IPS DF 6.9 (cell line): ENCODE data around the gene DTYMK.

Experiments
- DNase-seq: peaks from one replicate; pipeline ENCODE4 v3.0.0-alpha.2; 2013; ENCODE audit warnings: low read depth, low spot score
- H3K27ac ChIP-seq: one replicate; pipeline ENCODE4 v1.5.1; 2013; ENCODE audit warnings: low read length, control low read depth
- H3K27me3 ChIP-seq: 2 replicates; pipeline ENCODE4 v1.6.1; 2013; ENCODE audit warnings: mild to moderate bottlenecking, low read length; ENCODE audit not compliant: control insufficient read depth, insufficient read depth
- H3K36me3 ChIP-seq: 2 replicates; pipeline ENCODE4 v1.6.1; 2013; ENCODE audit warnings: low read length; ENCODE audit not compliant: control insufficient read depth, insufficient read depth
- H3K4me1 ChIP-seq: 2 replicates; pipeline ENCODE4 v1.6.1; 2013; ENCODE audit warnings: low read length; ENCODE audit not compliant: control insufficient read depth, insufficient read depth
- H3K4me3 ChIP-seq: 2 replicates; pipeline ENCODE4 v1.5.1; 2013; ENCODE audit warnings: mild to moderate bottlenecking, low read length
- H3K9me3 ChIP-seq: 2 replicates; pipeline ENCODE4 v1.6.1; 2013; ENCODE audit warnings: low read length, inconsistent platforms; ENCODE audit not compliant: control insufficient read depth, insufficient read depth
- WGBS: extraction: QIAGEN DNeasy Blood & Tissue Kit; methylation state at CpG from one replicate; pipeline ENCODE4 v1.1.7; 2013; ENCODE audit warnings: mixed read lengths, missing lambda C conversion rate; ENCODE audit not compliant: insufficient read length, insufficient coverage; 5-methylcytosine and 5-hydroxymethylcytosine counted together

DTYMK gene

DNA sequence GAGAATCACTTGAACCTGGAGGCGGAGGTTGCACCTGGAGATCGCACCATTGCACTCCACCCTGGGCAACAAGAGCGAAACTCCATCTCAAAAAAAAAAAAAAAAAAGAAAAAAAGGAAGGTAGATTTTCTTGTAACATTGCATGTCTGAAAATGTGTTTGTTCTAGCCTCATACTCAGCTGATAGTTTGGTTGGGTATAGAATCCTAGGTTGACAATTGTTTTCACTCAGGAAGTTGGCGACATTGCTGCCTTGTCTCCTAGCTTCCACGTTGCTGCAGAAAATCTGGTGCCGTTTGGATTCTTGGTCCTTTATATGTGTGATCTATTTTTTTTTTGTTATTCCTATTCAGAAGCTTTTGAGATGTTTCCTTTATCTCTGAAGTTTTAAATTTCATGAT is 19.9 kb upstream of the DTYMK start:
- Histone ChIP-seq H3K36me3 (peaks cover 24% of the 10 kb centered on the region), H3K27ac (no peak overlapping the region), H3K9me3 (no peaks in the 10 kb centered on the region), H3K27me3 (no peaks in the 10 kb centered on the region), H3K4me3 (no peak overlapping the region), H3K4me1 (no peaks in the 10 kb centered on the region; the same call in 1 of the 2 replicates)
- no CpG with 5 or more reads among the region's 6 CpGs for WGBS
- DNase-seq = no peak

DNA sequence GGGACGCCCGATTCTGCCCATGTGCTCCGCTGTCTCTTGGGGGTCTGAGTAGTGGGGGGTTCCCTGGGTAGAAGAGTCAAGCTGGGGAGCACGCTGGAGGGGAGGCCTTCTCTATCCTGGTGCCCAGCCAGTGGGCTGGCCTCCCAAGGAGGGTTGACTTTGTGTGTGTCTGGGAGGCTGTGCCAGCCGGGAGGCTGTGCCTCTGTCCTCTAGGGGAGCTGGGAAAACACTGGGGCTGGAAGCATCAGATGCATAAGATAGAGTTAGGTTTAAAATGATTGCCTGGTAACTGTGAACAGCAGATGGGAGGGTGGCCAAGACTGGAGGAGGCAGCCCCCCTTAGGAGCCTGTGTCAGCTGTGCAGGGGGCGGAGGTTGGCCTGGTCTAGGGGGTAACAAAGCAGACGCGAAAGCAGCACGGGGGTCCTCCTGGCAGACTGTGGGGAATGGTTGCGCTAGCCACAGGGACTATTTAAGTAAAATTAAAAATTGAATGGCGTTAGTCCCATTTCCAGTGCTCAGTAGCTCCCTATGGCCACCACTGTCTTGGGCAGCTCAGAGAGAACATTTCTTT is 16.5 kb upstream of the DTYMK start:
- peaks cover 11% of the 10 kb centered on the region; the same call in 1 of the 2 replicates for H3K36me3 ChIP-seq

GRCh38 chr2:241702155-241703031 is 15.8 kb upstream of the DTYMK start:
- no CpG with 5 or more reads among the region's 98 CpGs for WGBS
- peaks cover 5% of the 10 kb centered on the region; the same call in 1 of the 2 replicates for H3K36me3 ChIP-seq
- no peak for DNase-seq
- H3K9me3 ChIP-seq = no peaks in the 10 kb centered on the region
- H3K4me3 ChIP-seq = peak overlapping the region; percentile 90; the same call in 1 of the 2 replicates
- no peaks in the 10 kb centered on the region; the same call in 1 of the 2 replicates for H3K4me1 ChIP-seq
- no peaks in the 10 kb centered on the region for H3K27me3 ChIP-seq
- H3K27ac ChIP-seq = no peak overlapping the region

More for the DNA sequence above, 16.5 kb upstream of the DTYMK start:
- Histone ChIP-seq H3K4me1 (no peaks in the 10 kb centered on the region; the same call in 1 of the 2 replicates), H3K4me3 (peak overlapping the region; percentile 80; the same call in 1 of the 2 replicates), H3K27me3 (no peaks in the 10 kb centered on the region), H3K27ac (no peak overlapping the region), H3K9me3 (no peaks in the 10 kb centered on the region)
- WGBS = no CpG with 5 or more reads among the region's 11 CpGs
- DNase-seq = no peak

DNA sequence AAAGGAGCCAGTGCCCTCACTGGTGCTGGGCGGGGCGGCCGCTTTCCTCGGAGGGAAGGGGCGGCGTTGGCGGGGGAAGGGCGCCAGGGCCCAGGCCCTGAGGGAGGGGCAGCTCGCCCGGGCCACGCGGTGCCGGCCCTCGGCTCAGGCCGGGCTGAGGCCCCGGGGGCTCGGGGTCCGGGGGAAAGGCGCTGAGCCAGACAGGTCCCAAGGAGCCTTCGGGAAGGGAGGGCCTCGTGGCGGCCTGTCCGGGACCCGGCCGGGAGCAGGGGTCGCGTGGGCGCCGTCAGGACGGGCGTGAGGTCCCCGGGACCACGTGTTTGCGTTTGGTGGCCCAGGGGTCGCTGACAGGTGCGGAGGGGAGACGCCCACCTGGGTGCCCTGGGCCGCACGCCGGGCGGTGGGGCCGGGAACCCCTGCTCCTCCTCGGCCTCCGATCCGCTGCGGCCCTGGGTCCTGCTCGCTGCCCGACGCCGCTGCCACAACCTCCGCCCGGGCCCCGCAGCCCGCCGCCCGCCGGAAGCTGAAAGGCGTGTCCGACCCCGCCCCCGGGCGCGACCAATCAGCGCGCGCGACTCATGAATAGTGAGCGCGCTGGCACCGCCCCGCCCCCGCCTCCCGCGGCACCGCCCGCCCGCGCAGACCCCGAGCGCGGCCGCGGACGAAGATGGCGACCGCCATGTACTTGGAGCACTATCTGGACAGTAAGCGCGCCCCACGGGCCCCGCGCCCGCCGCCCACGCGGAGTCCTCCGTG is 15.0 kb upstream of the DTYMK start, which contains the start of gene ING5:
ING5 (plus strand) TSS at position 641 of the 756 bp plus-strand sequence; CDS start at position 668, 27 bp downstream.
- DNase-seq = no peak
- H3K4me1 ChIP-seq = no peaks in the 10 kb centered on the region; the same call in 1 of the 2 replicates
- H3K9me3 ChIP-seq = no peaks in the 10 kb centered on the region
- H3K27ac ChIP-seq = no peak within 1 kb of the TSS
- peak within 1 kb of the TSS; percentile 90 for H3K4me3 ChIP-seq
- 0 out of 2 replicates have a peak, but pooled peaks cover 4% of the 10 kb centered on the region for H3K36me3 ChIP-seq
- no peaks in the 10 kb centered on the region for H3K27me3 ChIP-seq
- no CpG with 5 or more reads among the region's 96 CpGs for WGBS

- Histone ChIP-seq H3K36me3 (0 out of 2 replicates have a peak, but pooled peaks cover 3% of the 10 kb centered on the region), H3K4me1 (no peaks in the 10 kb centered on the region; the same call in 1 of the 2 replicates), H3K27me3 (no peaks in the 10 kb centered on the region), H3K27ac (no peak overlapping the region), H3K9me3 (no peaks in the 10 kb centered on the region), H3K4me3 (peak overlapping the region; percentile 90; the same call in 1 of the 2 replicates)
- DNase-seq = no peak
- WGBS = no CpG with 5 or more reads among the region's 17 CpGs
These were observed 14.5 kb upstream of the DTYMK start for GRCh38 chr2:241701149-241701398.

GRCh38 chr2:241695651-241696050 is 9.0 kb upstream of the DTYMK start:
- DNase-seq = no peak
- no CpG with 5 or more reads among the region's 4 CpGs for WGBS
- Histone ChIP-seq H3K4me1 (no peaks in the 10 kb centered on the region), H3K4me3 (no peak overlapping the region), H3K36me3 (no peaks in the 10 kb centered on the region), H3K27ac (no peak overlapping the region), H3K9me3 (no peaks in the 10 kb centered on the region), H3K27me3 (no peaks in the 10 kb centered on the region)

DNA sequence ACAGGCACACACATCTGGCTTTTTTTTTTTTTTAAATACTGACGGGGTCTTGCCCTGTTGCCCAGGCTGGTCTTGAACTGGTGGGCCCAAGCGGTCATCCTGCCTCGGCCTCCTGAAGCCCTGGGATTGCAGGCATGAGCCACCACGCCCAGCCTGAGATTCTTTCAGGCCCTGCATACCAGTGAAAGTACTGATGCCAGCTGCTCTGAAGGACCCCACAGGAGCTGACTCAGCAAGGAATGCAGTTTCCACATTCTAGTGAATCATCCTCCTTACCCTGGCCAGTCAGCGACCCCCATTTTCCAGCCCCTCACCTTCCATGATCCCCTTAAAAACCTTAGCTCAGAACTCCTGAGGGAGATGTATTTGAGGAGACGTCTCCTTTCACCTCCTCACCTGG is 5.8 kb upstream of the DTYMK start:
- Histone ChIP-seq H3K9me3 (no peaks in the 10 kb centered on the region), H3K27ac (no peak overlapping the region), H3K27me3 (no peaks in the 10 kb centered on the region), H3K4me3 (no peak overlapping the region), H3K36me3 (peaks cover 3% of the 10 kb centered on the region; the same call in 1 of the 2 replicates), H3K4me1 (no peaks in the 10 kb centered on the region)
- WGBS = no CpG with 5 or more reads among the region's 6 CpGs
- DNase-seq = no peak

DNA sequence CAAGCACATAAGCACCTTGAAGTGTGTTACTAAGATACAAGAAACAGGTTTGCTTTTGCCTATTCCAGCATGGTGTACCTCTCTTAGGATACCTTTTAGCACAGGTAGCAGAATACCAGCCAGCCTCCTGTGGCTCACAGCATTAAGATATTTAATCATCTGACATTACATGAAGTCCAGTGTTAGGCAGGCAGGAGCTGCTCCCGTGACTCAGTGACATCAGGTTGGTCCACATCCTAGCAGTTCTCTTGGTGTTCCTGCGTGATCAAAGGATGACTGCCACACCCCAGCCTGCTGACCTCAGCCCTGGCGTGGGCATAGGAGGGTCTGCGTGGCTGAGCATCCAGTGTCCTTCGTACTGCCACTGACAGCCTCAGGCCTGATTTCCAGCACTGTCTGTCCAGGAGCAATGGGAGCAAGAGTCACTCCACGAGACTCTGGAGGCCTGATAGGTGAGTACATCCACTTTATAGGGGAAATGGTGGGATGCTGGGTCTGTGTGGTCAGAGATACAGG is 3.6 kb upstream of the DTYMK start:
- DNase-seq = no peak
- Histone ChIP-seq H3K36me3 (peaks cover 3% of the 10 kb centered on the region; the same call in 1 of the 2 replicates), H3K27me3 (no peaks in the 10 kb centered on the region), H3K4me3 (no peak overlapping the region), H3K9me3 (no peaks in the 10 kb centered on the region), H3K27ac (no peak overlapping the region), H3K4me1 (no peaks in the 10 kb centered on the region; the same call in 1 of the 2 replicates)
- WGBS = no CpG with 5 or more reads among the region's 6 CpGs

- H3K4me1 ChIP-seq = no peaks in the 10 kb centered on the region; the same call in 1 of the 2 replicates
- no CpG with 5 or more reads among the region's 10 CpGs for WGBS
- no peak overlapping the region for H3K27ac ChIP-seq
- H3K27me3 ChIP-seq = no peaks in the 10 kb centered on the region
- H3K9me3 ChIP-seq = no peaks in the 10 kb centered on the region
- no peak overlapping the region for H3K4me3 ChIP-seq
- peaks cover 4% of the 10 kb centered on the region for H3K36me3 ChIP-seq
- DNase-seq = no peak
These were observed 2.7 kb upstream of the DTYMK start for GRCh38 chr2:241689306-241689705.

- Histone ChIP-seq H3K9me3 (no peaks in the 10 kb centered on the region), H3K4me3 (peak overlapping the region; percentile 85), H3K27ac (no peak overlapping the region), H3K36me3 (peaks cover 9% of the 10 kb centered on the region), H3K27me3 (no peaks in the 10 kb centered on the region), H3K4me1 (no peaks in the 10 kb centered on the region; the same call in 1 of the 2 replicates)
- DNase-seq = no peak
- no CpG with 5 or more reads among the region's 37 CpGs for WGBS
These were observed 328 bp downstream of the DTYMK start for GRCh38 chr2:241686324-241686649.
